Measurements from ENCODE around the gene GRIK4.

- no peak for TF ChIP-seq CTCF (IDR thresholded peaks at IDR 0.05; ENCODE audit: insufficient read depth, low read depth, low read length)
- no peak for TF ChIP-seq EZH2 (IDR thresholded peaks at IDR 0.05; ENCODE audit: insufficient read depth, low read length)
These were observed 330.6 kb downstream of the GRIK4 start for GRCh38 chr11:120842195-120842594.
